Esophagus squamous epithelium (tissue), 5 donors: ENCODE results near the gene DUS1L. TPM values are rescaled to one million over a fixed set of nuclear protein-coding genes. Genes with fewer than 3 reads are reported as not detected.

ENCODE experiments used
- DNase-seq: peaks from one replicate; lab custom pipeline; 2025; lab: John Stamatoyannopoulos, UW
- H3K27ac ChIP-seq, 4 donors: fragments of 200-600 bp; sonication (generic); one replicate each; pipeline ENCODE4 v1.5.1; 2016 to 2019; ENCODE audit warnings: mild to moderate bottlenecking in 1 of 4
- H3K27me3 ChIP-seq, 4 donors: fragments of 200-600 bp; sonication (generic); 1 replicate in 3 of 4; 2 replicates in 1 of 4; pipeline versions ENCODE4 v1.5.1 to v1.6.0; 2017 to 2021; ENCODE audit warnings: antibody characterized with exemption in 1 of 4
- H3K36me3 ChIP-seq, 3 donors: fragments of 200-600 bp; sonication (generic); one replicate each; pipeline ENCODE4 v1.5.1; 2016 to 2019
- H3K4me1 ChIP-seq, 3 donors: fragments of 200-600 bp; sonication (generic); one replicate each; pipeline ENCODE4 v1.5.1; 2017 to 2019
- H3K4me3 ChIP-seq, 4 donors: fragments of 200-600 bp; sonication (generic); 1 replicate in 3 of 4; 2 replicates in 1 of 4; pipeline ENCODE4 v1.5.1; 2016 to 2019; ENCODE audit warnings: mild to moderate bottlenecking in 2 of 4, moderate library complexity in 1 of 4
- H3K9me3 ChIP-seq, 3 donors: fragments of 200-600 bp; sonication (generic); one replicate each; pipeline ENCODE4 v1.5.1; 2016 to 2019
- CTCF ChIP-seq, 6 experiments: fragments of 450-650 bp in 4 of 6; fragments of 200-600 bp in 2 of 6; sonication (generic) in 2 of 6; IDR thresholded peaks; one replicate each; pipeline ENCODE4 v1.5.1; 2016 to 2019; ENCODE audit warnings: antibody characterized with exemption in 6 of 6, mild to moderate bottlenecking in 4 of 6, moderate library complexity in 4 of 6
- POLR2A ChIP-seq, 4 donors: fragments of 450-650 bp; IDR thresholded peaks; one replicate each; pipeline ENCODE4 v1.6.1; 2017; ENCODE audit warnings: antibody characterized with exemption in 4 of 4, mild to moderate bottlenecking in 4 of 4, moderate library complexity in 3 of 4
- WGBS, 2 donors: methylation state at CpG; one replicate each; pipeline ENCODE4 v1.1.5; 2018; 5-methylcytosine and 5-hydroxymethylcytosine counted together
- intact Hi-C: fragments of 100-400 bp; cut with DNase I; formaldehyde crosslinking; loops from one replicate; pipeline ENCODE4 v1.15.0; 2022
- total RNA-seq, 4 donors: library from RNA; depleted of rRNA; stranded (reverse); fragments of >200 nt; gene quantifications; one replicate each; pipeline ENCODE4 v1.1.0, GENCODE V29; 2016
- donor health status: DM: yes; HTN: yes; CAD: no.

Gene DUS1L
- total RNA-seq, 4 donors from 2014 or later = 53.3 to 125 (median 105) TPM

- 58 to 85% methylated on average over 5 to 10 of the region's 20 CpGs for WGBS, 2 donors
- Histone ChIP-seq H3K27me3 (no peaks in the 10 kb centered on the region), H3K36me3 (peaks cover 36 to 55% (median 37%) of the 10 kb centered on the region in 3 donors), H3K4me1 (peaks cover 20 to 38% (median 24%) of the 10 kb centered on the region in 3 donors), H3K27ac (peak overlapping the region; percentile 28 to 90 (median 86)), H3K4me3 (peak overlapping the region; percentile 63 to 98 (median 96)), H3K9me3 (no peaks in the 10 kb centered on the region)
- TF ChIP-seq CTCF (IDR thresholded peaks at IDR 0.05) = no peak
- DNase-seq = no peak
- intact Hi-C loops = no loop called here
Observed at GRCh38 chr17:82063424-82064415, 1.9 kb downstream of the DUS1L start.

GRCh38 chr17:82062984-82063368 is 2.6 kb downstream of the DUS1L start:
- no peak for TF ChIP-seq CTCF (IDR thresholded peaks at IDR 0.05)
- no peak for TF ChIP-seq POLR2A (IDR thresholded peaks at IDR 0.05)
- no peak overlapping the region for H3K4me3 ChIP-seq
- H3K27ac ChIP-seq = no peak overlapping the region
- DNase-seq = no peak
- no peaks in the 10 kb centered on the region for H3K27me3 ChIP-seq
- intact Hi-C loops = no loop called here
- peaks cover 20 to 38% (median 24%) of the 10 kb centered on the region in 3 donors for H3K4me1 ChIP-seq
- 100% methylated on average over 3 of the region's 9 CpGs; no CpG with 5 or more reads in 1 of the 2 donors for WGBS, 2 donors
- no peaks in the 10 kb centered on the region for H3K9me3 ChIP-seq
- H3K36me3 ChIP-seq = peaks cover 39 to 62% (median 43%) of the 10 kb centered on the region in 3 donors

- intact Hi-C loops = no loop called here
- no peak overlapping the region for H3K4me3 ChIP-seq
- peaks cover 46 to 69% (median 47%) of the 10 kb centered on the region in 3 donors for H3K36me3 ChIP-seq
- 83 to 100% methylated on average over 2 to 12 of the region's 24 CpGs for WGBS, 2 donors
- no peak overlapping the region for H3K27ac ChIP-seq
- TF ChIP-seq POLR2A (IDR thresholded peaks at IDR 0.05) (no peak), CTCF (IDR thresholded peaks at IDR 0.05) (no peak)
- no peaks in the 10 kb centered on the region for H3K9me3 ChIP-seq
- no peak for DNase-seq
- H3K4me1 ChIP-seq = peaks cover 20 to 38% (median 24%) of the 10 kb centered on the region in 3 donors
- no peaks in the 10 kb centered on the region for H3K27me3 ChIP-seq
Observed at GRCh38 chr17:82062076-82062983, 3.3 kb downstream of the DUS1L start.

GRCh38 chr17:82061047-82061925 is 4.3 kb downstream of the DUS1L start:
- intact Hi-C loops = no loop called here
- H3K27ac ChIP-seq = no peak overlapping the region
- peaks cover 55 to 79% (median 58%) of the 10 kb centered on the region in 3 donors for H3K36me3 ChIP-seq
- no peak overlapping the region for H3K4me3 ChIP-seq
- no peaks in the 10 kb centered on the region for H3K9me3 ChIP-seq
- TF ChIP-seq POLR2A (IDR thresholded peaks at IDR 0.05) = no peak
- no peak for TF ChIP-seq CTCF (IDR thresholded peaks at IDR 0.05)
- no peaks in the 10 kb centered on the region for H3K27me3 ChIP-seq
- no peak for DNase-seq
- no CpG with 5 or more reads among the region's 34 CpGs for WGBS, 2 donors
- peaks cover 18 to 33% (median 24%) of the 10 kb centered on the region in 3 donors for H3K4me1 ChIP-seq
